Measurements from ENCODE around the gene SLC51A.

The SLC51A gene

GRCh38 chr3:196246612-196247308, 30.4 kb downstream of the SLC51A start:
- no peak for DNase-seq

GRCh38 chr3:196251918-196252317, 35.6 kb downstream of the SLC51A start:
- no peak for DNase-seq

- no peak for DNase-seq
Observed at GRCh38 chr3:196254376-196255283, 38.3 kb downstream of the SLC51A start.

GRCh38 chr3:196255776-196256175, 39.4 kb downstream of the SLC51A start:
- no peak for DNase-seq

GRCh38 chr3:196260784-196261183, 44.5 kb downstream of the SLC51A start:
- DNase-seq: no peak

GRCh38 chr3:196263819-196264218, 47.5 kb downstream of the SLC51A start:
- DNase-seq: no peak

- DNase-seq: no peak
Observed at GRCh38 chr3:196268284-196269163, 52.2 kb downstream of the SLC51A start.

- DNase-seq: no peak
Observed at GRCh38 chr3:196270499-196270898, 54.2 kb downstream of the SLC51A start.

- no peak for DNase-seq
Observed at GRCh38 chr3:196272826-196273225, 56.5 kb downstream of the SLC51A start.

GRCh38 chr3:196273655-196274054, 57.3 kb downstream of the SLC51A start:
- DNase-seq: no peak

GRCh38 chr3:196274585-196274984, 58.3 kb downstream of the SLC51A start:
- DNase-seq: no peak

- no peak for DNase-seq
Observed at GRCh38 chr3:196275126-196275525, 58.8 kb downstream of the SLC51A start.

GRCh38 chr3:196280689-196281440, 64.5 kb downstream of the SLC51A start:
- DNase-seq: no peak

GRCh38 chr3:196281962-196282361, 65.6 kb downstream of the SLC51A start:
- DNase-seq: no peak

Measured in NCI-H2107 (cell line).